ENCODE data around the gene INPP5D. TPM values are rescaled to one million over a fixed set of nuclear protein-coding genes. Genes with fewer than 3 reads are reported as not detected.

The INPP5D gene
- total and polyA plus RNA-seq, 12 donors: 3.4 to 29.4 (median 14.3) TPM

- no peaks in the 10 kb centered on the region for H3K27me3 ChIP-seq
- H3K27ac ChIP-seq: peak overlapping the region in 3 of 5 donors; percentile 31 to 72 (median 54)
- 51 to 70% (median 58%) methylated on average over 3 of the region's 3 CpGs for WGBS, 4 donors
- no peak for TF ChIP-seq CTCF (IDR thresholded peaks at IDR 0.05)
- TF ChIP-seq POLR2A (IDR thresholded peaks at IDR 0.05): no peak
- no peak for DNase-seq
- H3K36me3 ChIP-seq (replicated peaks in 1 of 2): no peaks in the 10 kb centered on the region
- no peaks in the 10 kb centered on the region for H3K9me3 ChIP-seq (replicated peaks in 1 of 3)
- H3K4me1 ChIP-seq (replicated peaks in 1 of 2): peaks cover 0 to 11% of the 10 kb centered on the region in 2 donors
- intact Hi-C loops (cut with DNase I): no loop called here
- H3K4me3 ChIP-seq: no peak overlapping the region
Measured at GRCh38 chr2:233076749-233077148, 16.6 kb downstream of the INPP5D start.

DNA sequence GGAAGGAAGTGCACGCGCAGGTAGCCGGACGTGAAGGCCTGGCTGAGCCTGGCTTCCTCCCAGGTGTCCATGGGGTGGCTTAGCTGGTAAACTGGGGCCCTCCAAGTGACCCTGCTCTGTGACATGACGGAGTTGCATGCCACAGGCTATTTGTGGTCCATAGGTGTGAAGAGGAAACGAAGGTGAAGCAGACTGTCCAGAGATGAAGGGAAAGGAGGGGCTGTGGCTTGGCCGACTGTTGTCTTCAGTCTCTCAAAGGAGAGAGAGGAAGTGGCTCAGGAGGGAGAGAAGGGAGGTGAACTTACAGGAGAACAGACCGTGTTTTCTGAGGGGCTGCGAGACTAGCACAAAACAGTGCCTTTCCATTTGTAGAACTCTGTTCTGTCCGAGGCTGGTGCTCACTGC is 19.3 kb downstream of the INPP5D start:
- TF ChIP-seq POLR2A (IDR thresholded peaks at IDR 0.05) (no peak), CTCF (IDR thresholded peaks at IDR 0.05) (no peak)
- Histone ChIP-seq H3K27me3 (no peaks in the 10 kb centered on the region), H3K4me1 (replicated peaks in 1 of 2) (peaks cover 0 to 26% of the 10 kb centered on the region in 2 donors), H3K27ac (peak overlapping the region in 1 of 5 donors; percentile 40), H3K4me3 (no peak overlapping the region), H3K9me3 (replicated peaks in 1 of 3) (no peaks in the 10 kb centered on the region), H3K36me3 (replicated peaks in 1 of 2) (no peaks in the 10 kb centered on the region)
- peak in 1 of 7 donors; percentile 50 for DNase-seq
- WGBS, 4 donors: 54 to 63% (median 60%) methylated on average over 10 of the region's 10 CpGs
- intact Hi-C loops (cut with DNase I): no loop called here

DNA sequence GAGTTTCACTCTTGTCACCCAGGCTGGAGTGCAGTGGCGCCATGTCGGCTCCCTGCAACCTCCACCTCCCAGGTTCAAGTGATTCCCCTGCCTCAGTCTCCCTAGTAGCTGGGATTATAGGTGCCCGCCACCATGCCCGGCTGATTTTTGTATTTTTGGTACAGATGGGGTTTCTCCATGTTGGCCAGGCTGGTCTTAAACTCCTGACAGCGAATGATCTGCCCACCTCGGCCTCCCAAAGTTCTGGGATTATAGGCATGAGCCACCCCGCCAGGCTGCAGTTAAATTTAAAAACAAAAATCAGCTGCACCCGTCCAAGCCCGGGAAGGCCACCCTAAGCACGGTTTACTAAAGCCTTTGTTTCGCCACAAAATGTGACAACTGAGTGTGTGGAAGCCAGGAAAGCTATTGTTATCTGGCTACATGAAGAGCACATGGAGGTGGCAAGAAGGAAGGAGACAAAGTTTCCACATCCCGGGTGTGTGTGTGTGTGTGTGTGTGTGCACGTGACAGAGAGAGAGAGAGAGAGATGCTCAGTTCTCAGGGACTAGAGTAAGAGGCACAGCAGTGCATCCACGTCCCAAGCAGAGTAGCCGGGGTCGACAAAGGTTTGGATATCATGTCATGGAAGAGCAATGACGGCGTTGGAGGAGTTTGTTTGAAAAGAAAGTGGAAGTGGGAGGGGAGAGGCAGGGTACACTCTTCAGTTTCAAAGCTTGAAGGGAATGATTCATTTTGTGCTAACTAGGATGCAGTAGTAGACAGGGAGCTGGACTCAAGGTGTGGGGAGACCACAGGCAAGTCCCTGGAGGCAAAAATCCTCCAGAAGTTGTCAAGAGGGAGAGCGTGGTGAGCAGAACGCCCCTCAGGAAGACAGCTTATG is 20.1 kb downstream of the INPP5D start:
- intact Hi-C loops (cut with DNase I): no loop called here
- 74 to 79% (median 76%) methylated on average over 19 to 20 of the region's 20 CpGs for WGBS, 4 donors
- H3K4me1 ChIP-seq (replicated peaks in 1 of 2): peaks cover 0 to 25% of the 10 kb centered on the region in 2 donors

More for the DNA sequence above, 20.1 kb downstream of the INPP5D start:
- Histone ChIP-seq H3K27ac (peak overlapping the region in 1 of 5 donors; percentile 49), H3K27me3 (no peaks in the 10 kb centered on the region), H3K36me3 (replicated peaks in 1 of 2) (no peaks in the 10 kb centered on the region), H3K9me3 (replicated peaks in 1 of 3) (no peaks in the 10 kb centered on the region), H3K4me3 (no peak overlapping the region)
- TF ChIP-seq POLR2A (IDR thresholded peaks at IDR 0.05): no peak
- TF ChIP-seq CTCF (IDR thresholded peaks at IDR 0.05): no peak
- DNase-seq: peak in 1 of 7 donors; percentile 41
